ENCODE data around the gene ZNF609.

Gene ZNF609

GRCh38 chr15:64558460-64559179 is 98.2 kb downstream of the ZNF609 start:
- no peak for TF ChIP-seq SUZ12 (IDR thresholded peaks at IDR 0.05; ENCODE audit: extremely low read depth, insufficient read depth, insufficient read length)
- TF ChIP-seq YY1 (IDR thresholded peaks at IDR 0.05; ENCODE audit: insufficient read depth, insufficient read length) = no peak
- TF ChIP-seq ZNF274 (IDR thresholded peaks at IDR 0.05; ENCODE audit: low read depth, low read length) = no peak
- Histone ChIP-seq H3K36me3 (ENCODE audit: insufficient read depth, insufficient read length, low read length) (peaks cover 9% of the 10 kb centered on the region), H3K4me3 (ENCODE audit: insufficient read length, low read depth) (no peak overlapping the region), H3K4me1 (ENCODE audit: insufficient read depth, insufficient read length) (no peaks in the 10 kb centered on the region), H3K9me3 (ENCODE audit: insufficient read depth, low read length) (no peaks in the 10 kb centered on the region), H3K9ac (ENCODE audit: insufficient read length, low read depth) (no peak overlapping the region), H3K27me3 (ENCODE audit: insufficient read depth, insufficient read length) (no peaks in the 10 kb centered on the region)
- no peak for DNase-seq (ENCODE audit: low read depth, low spot score)

- H3K36me3 ChIP-seq (ENCODE audit: insufficient read depth, insufficient read length, low read length) = peaks cover 9% of the 10 kb centered on the region
- H3K4me1 ChIP-seq (ENCODE audit: insufficient read depth, insufficient read length) = no peaks in the 10 kb centered on the region
- no peaks in the 10 kb centered on the region for H3K27me3 ChIP-seq (ENCODE audit: insufficient read depth, insufficient read length)
- DNase-seq (ENCODE audit: low read depth, low spot score) = no peak
- TF ChIP-seq YY1 (IDR thresholded peaks at IDR 0.05; ENCODE audit: insufficient read depth, insufficient read length) = no peak
- no peak for TF ChIP-seq SUZ12 (IDR thresholded peaks at IDR 0.05; ENCODE audit: extremely low read depth, insufficient read depth, insufficient read length)
- no peak for TF ChIP-seq ZNF274 (IDR thresholded peaks at IDR 0.05; ENCODE audit: low read depth, low read length)
- H3K9me3 ChIP-seq (ENCODE audit: insufficient read depth, low read length) = no peaks in the 10 kb centered on the region
- H3K4me3 ChIP-seq (ENCODE audit: insufficient read length, low read depth) = no peak overlapping the region
- no peak overlapping the region for H3K9ac ChIP-seq (ENCODE audit: insufficient read length, low read depth)
Measured at GRCh38 chr15:64559243-64559642, 98.9 kb downstream of the ZNF609 start.

- Histone ChIP-seq H3K4me3 (ENCODE audit: insufficient read length, low read depth) (no peak overlapping the region), H3K36me3 (ENCODE audit: insufficient read depth, insufficient read length, low read length) (peaks cover 9% of the 10 kb centered on the region), H3K9ac (ENCODE audit: insufficient read length, low read depth) (no peak overlapping the region), H3K27me3 (ENCODE audit: insufficient read depth, insufficient read length) (no peaks in the 10 kb centered on the region), H3K9me3 (ENCODE audit: insufficient read depth, low read length) (no peaks in the 10 kb centered on the region), H3K4me1 (ENCODE audit: insufficient read depth, insufficient read length) (no peaks in the 10 kb centered on the region)
- DNase-seq (ENCODE audit: low read depth, low spot score) = no peak
- TF ChIP-seq ZNF274 (IDR thresholded peaks at IDR 0.05; ENCODE audit: low read depth, low read length) = no peak
- TF ChIP-seq YY1 (IDR thresholded peaks at IDR 0.05; ENCODE audit: insufficient read depth, insufficient read length) = no peak
- TF ChIP-seq SUZ12 (IDR thresholded peaks at IDR 0.05; ENCODE audit: extremely low read depth, insufficient read depth, insufficient read length) = no peak
Measured at GRCh38 chr15:64560501-64560900, 100.1 kb downstream of the ZNF609 start.

DNA sequence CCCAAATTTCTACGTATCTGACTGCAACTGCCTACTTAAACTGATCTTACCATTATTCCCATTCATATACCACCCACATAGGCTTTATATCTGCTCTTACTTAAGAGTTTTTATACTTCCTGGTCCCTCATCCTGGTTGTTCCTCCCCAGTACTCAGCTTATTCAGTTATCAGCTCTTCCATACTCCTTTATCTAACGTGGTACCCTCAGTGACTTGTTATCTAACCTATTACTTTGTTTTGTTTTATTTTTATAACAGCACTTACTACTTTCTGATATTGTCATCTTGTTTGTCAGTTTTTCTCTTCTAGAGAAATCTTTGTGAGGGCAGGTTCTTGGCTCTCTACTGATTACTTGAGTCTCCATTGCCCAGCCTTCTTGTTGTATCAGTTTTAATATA is 100.6 kb downstream of the ZNF609 start:
- DNase-seq (ENCODE audit: low read depth, low spot score) = no peak
- no peaks in the 10 kb centered on the region for H3K9me3 ChIP-seq (ENCODE audit: insufficient read depth, low read length)
- TF ChIP-seq YY1 (IDR thresholded peaks at IDR 0.05; ENCODE audit: insufficient read depth, insufficient read length) (no peak), SUZ12 (IDR thresholded peaks at IDR 0.05; ENCODE audit: extremely low read depth, insufficient read depth, insufficient read length) (no peak), ZNF274 (IDR thresholded peaks at IDR 0.05; ENCODE audit: low read depth, low read length) (no peak)
- no peaks in the 10 kb centered on the region for H3K27me3 ChIP-seq (ENCODE audit: insufficient read depth, insufficient read length)
- peaks cover 9% of the 10 kb centered on the region for H3K36me3 ChIP-seq (ENCODE audit: insufficient read depth, insufficient read length, low read length)
- no peaks in the 10 kb centered on the region for H3K4me1 ChIP-seq (ENCODE audit: insufficient read depth, insufficient read length)
- no peak overlapping the region for H3K4me3 ChIP-seq (ENCODE audit: insufficient read length, low read depth)
- no peak overlapping the region for H3K9ac ChIP-seq (ENCODE audit: insufficient read length, low read depth)

GRCh38 chr15:64562003-64562640 is 101.7 kb downstream of the ZNF609 start:
- peaks cover 3% of the 10 kb centered on the region for H3K4me1 ChIP-seq (ENCODE audit: insufficient read depth, insufficient read length)
- H3K9ac ChIP-seq (ENCODE audit: insufficient read length, low read depth) = no peak overlapping the region
- no peaks in the 10 kb centered on the region for H3K27me3 ChIP-seq (ENCODE audit: insufficient read depth, insufficient read length)
- H3K9me3 ChIP-seq (ENCODE audit: insufficient read depth, low read length) = no peaks in the 10 kb centered on the region
- TF ChIP-seq SUZ12 (IDR thresholded peaks at IDR 0.05; ENCODE audit: extremely low read depth, insufficient read depth, insufficient read length) (no peak), ZNF274 (IDR thresholded peaks at IDR 0.05; ENCODE audit: low read depth, low read length) (no peak), YY1 (IDR thresholded peaks at IDR 0.05; ENCODE audit: insufficient read depth, insufficient read length) (no peak)
- DNase-seq (ENCODE audit: low read depth, low spot score) = no peak
- H3K4me3 ChIP-seq (ENCODE audit: insufficient read length, low read depth) = no peak overlapping the region
- H3K36me3 ChIP-seq (ENCODE audit: insufficient read depth, insufficient read length, low read length) = peaks cover 9% of the 10 kb centered on the region

- Histone ChIP-seq H3K4me1 (ENCODE audit: insufficient read depth, insufficient read length) (peaks cover 3% of the 10 kb centered on the region), H3K4me3 (ENCODE audit: insufficient read length, low read depth) (no peak overlapping the region), H3K36me3 (ENCODE audit: insufficient read depth, insufficient read length, low read length) (peaks cover 9% of the 10 kb centered on the region), H3K9me3 (ENCODE audit: insufficient read depth, low read length) (no peaks in the 10 kb centered on the region), H3K9ac (ENCODE audit: insufficient read length, low read depth) (no peak overlapping the region), H3K27me3 (ENCODE audit: insufficient read depth, insufficient read length) (no peaks in the 10 kb centered on the region)
- TF ChIP-seq SUZ12 (IDR thresholded peaks at IDR 0.05; ENCODE audit: extremely low read depth, insufficient read depth, insufficient read length) (no peak), YY1 (IDR thresholded peaks at IDR 0.05; ENCODE audit: insufficient read depth, insufficient read length) (no peak)
- DNase-seq (ENCODE audit: low read depth, low spot score) = no peak
Measured at GRCh38 chr15:64566102-64566501, 105.7 kb downstream of the ZNF609 start.

DNA sequence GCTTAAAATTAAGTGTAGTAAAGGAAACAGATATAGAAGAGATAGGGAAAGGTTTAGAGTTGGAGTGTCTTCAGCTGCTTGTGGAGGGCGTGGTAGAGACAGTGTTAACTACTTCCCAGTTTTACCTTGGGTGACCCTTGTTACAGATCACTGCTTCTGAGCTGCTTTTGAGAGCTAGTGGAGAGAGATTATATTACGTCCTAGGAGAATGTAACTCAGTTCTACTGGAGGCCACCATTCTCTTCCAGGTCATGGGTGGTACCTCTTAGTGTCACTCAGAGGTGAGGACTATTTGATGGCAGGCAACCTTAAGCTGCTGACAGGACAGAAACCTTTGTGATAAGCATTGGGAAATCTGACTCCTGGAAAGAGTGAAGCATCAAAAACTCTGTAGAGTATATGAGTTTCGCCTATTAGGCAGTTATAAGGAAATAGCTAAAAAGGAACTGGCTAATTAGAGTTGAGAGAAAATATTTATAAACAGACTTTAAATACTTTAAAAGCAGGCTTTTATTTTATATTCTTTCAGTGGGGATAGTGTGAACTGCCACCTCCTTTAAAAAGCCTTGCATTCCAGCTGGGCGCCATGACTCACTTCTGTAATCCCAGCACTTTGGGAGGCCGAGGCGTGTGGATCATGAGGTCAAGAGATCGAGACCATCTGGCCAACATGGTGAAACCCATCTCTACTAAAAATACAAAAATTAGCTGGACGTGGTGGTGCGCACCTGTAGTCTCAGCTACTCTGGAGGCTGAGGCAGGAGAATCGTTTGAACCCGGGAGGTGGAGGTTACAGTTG is 106.5 kb downstream of the ZNF609 start:
- no peak for DNase-seq (ENCODE audit: low read depth, low spot score)
- Histone ChIP-seq H3K36me3 (ENCODE audit: insufficient read depth, insufficient read length, low read length) (peaks cover 9% of the 10 kb centered on the region), H3K27me3 (ENCODE audit: insufficient read depth, insufficient read length) (no peaks in the 10 kb centered on the region), H3K9me3 (ENCODE audit: insufficient read depth, low read length) (no peaks in the 10 kb centered on the region), H3K4me1 (ENCODE audit: insufficient read depth, insufficient read length) (peaks cover 3% of the 10 kb centered on the region), H3K9ac (ENCODE audit: insufficient read length, low read depth) (no peak overlapping the region), H3K4me3 (ENCODE audit: insufficient read length, low read depth) (no peak overlapping the region)
- TF ChIP-seq SUZ12 (IDR thresholded peaks at IDR 0.05; ENCODE audit: extremely low read depth, insufficient read depth, insufficient read length) (no peak), YY1 (IDR thresholded peaks at IDR 0.05; ENCODE audit: insufficient read depth, insufficient read length) (no peak), ZNF274 (IDR thresholded peaks at IDR 0.05; ENCODE audit: low read depth, low read length) (no peak)
